ENCODE results near the gene EGFL6.
"Not testable (repeated sequence)": the region's sequence is repeated elsewhere in the genome, so short reads cannot be mapped to it uniquely, and the experiment has no call there.

GRCh38 chrX:13679700-13680099 lies 110.3 kb downstream of the EGFL6 start:
- not testable (repeated sequence) for TF ChIP-seq EZH2 (IDR thresholded peaks at IDR 0.05; ENCODE audit: borderline replicate concordance, insufficient read depth, low read length, poor library complexity, severe bottlenecking); CTCF (IDR thresholded peaks at IDR 0.05; ENCODE audit: poor library complexity, severe bottlenecking); TAF1 (IDR thresholded peaks at IDR 0.05; ENCODE audit: low read depth)
